Fibroblast of skin of back (primary cell): Measurements from ENCODE around the gene KRTAP5-3. TPM values are rescaled to one million over a fixed set of nuclear protein-coding genes. Genes with fewer than 3 reads are reported as not detected.
"Not testable (repeated sequence)": the region's sequence is repeated elsewhere in the genome, so short reads cannot be mapped to it uniquely, and the experiment has no call there.

Experiments
- DNase-seq: peaks from one replicate; pipeline ENCODE4 v3.0.0-alpha.2; 2013
- polyA plus RNA-seq, 2 experiments: library from polyadenylated mRNA; unstranded; fragments of 120-200 nt; gene quantifications; one replicate each; pipeline ENCODE4 v1.2.1, GENCODE V29; 2013; ENCODE audit not compliant: insufficient read length in 2 of 2

KRTAP5-3 gene
- polyA plus RNA-seq (2013, experiment 1 of 2; ENCODE audit: insufficient read length) = not detected
- polyA plus RNA-seq (2013, experiment 2 of 2; ENCODE audit: insufficient read length) = not detected

- no peak for DNase-seq
Observed at GRCh38 chr11:1608363-1608762, at the start of gene KRTAP5-3. KRTAP5-3 (minus strand) TSS chr11:1608463; CDS start chr11:1608385, 78 bp downstream.

GRCh38 chr11:1656670-1657069 is 48.4 kb upstream of the KRTAP5-3 start:
- DNase-seq = no peak

DNA sequence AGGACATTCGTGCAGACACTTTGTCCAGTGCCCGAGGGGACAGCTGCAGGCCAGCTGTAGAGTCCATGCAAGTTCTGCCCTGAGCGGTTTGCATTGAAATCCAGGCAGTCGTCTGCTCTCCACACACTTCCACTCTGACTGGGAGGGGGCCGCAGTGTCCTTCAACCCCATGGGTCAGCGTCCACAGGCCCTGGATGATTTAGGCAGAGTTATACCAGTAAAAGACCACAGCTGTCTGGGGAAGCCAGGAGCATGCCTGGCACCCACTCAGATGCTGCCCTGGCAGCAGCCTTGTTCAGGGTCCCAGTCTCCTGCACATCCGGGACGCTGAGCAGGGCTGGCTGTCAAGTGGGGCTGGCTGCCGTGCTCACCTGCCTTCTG is 47.8 kb upstream of the KRTAP5-3 start:
- no peak for DNase-seq

GRCh38 chr11:1655168-1656060 is 47.2 kb upstream of the KRTAP5-3 start:
- no peak for DNase-seq

DNA sequence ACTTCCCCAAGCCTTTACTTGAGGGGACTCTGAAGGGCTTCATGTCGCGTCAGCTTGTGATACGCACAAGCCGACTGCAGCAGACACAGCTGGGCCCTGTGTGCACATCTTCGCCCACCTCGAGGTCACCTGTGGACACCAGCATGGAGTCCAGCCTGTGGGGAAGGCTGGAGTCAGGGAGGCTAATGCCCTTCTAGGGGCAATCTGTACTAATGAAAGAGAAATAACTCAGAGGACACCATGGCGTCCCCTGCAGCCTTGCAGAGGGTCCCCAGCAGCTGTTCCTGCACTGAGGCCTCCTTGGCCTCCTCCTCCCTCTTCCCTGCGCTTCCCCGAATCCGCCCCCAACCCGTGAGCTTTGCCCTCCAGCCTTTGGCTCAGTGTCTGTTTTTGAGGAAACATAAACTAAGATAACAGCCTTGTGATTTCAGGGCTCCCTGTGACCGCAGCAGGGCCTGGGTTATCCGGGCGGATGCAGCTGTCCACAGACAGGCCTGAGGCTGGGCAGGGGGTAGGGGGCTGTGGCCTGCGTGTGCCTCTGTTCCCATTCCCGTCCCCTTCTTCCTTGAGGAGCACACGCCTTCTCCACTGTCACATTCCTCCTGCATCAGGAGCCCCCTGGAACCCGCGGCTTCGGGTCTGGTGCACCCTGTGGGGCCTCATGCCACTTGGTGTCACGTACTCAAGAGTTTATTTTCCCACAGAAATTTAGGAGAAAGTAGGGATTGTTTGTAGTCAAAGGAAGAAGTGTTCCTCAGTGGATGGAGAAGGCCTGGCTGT is 46.3 kb upstream of the KRTAP5-3 start:
- no peak for DNase-seq

DNA sequence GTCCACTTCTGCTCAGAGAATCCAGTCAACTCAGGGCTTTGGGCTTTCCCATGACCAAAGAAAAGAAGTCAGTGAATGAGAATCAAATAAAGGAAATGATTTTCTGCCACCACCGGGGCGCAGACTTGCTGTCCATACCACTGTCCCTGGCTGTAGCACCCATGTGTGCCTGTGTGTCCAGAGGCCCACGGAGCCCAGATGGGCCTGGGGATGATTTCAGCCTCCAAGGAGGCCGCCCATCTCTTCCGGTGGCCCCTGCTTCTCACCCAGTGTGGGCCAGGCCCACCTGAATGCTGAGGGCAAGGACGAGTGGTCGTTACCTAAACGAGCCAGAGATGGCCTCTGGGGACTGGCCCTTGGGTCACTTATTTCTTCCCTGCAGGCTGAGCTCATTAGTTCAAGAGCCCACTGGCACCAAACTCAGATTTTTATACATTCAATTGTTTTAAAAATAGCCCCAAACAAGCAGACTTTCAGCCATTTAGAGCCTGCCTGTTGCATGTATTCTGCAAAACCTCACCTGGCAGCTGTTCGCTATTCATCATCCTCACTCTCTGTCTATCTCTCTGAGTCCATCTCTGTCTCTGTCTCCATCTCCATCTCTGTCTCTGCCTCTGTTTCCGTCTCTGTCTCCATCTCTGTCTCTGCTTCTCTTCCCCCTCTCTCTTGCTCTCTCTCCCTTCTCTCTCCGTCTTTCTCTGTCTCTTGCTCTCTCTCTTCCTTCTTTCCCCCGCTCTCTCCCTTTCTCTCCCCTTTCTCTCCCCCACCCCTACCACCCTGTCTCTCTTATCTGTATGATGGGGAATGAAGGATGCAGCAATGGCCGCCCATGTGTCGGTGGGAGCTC is 45.5 kb upstream of the KRTAP5-3 start:
- no peak for DNase-seq

DNA sequence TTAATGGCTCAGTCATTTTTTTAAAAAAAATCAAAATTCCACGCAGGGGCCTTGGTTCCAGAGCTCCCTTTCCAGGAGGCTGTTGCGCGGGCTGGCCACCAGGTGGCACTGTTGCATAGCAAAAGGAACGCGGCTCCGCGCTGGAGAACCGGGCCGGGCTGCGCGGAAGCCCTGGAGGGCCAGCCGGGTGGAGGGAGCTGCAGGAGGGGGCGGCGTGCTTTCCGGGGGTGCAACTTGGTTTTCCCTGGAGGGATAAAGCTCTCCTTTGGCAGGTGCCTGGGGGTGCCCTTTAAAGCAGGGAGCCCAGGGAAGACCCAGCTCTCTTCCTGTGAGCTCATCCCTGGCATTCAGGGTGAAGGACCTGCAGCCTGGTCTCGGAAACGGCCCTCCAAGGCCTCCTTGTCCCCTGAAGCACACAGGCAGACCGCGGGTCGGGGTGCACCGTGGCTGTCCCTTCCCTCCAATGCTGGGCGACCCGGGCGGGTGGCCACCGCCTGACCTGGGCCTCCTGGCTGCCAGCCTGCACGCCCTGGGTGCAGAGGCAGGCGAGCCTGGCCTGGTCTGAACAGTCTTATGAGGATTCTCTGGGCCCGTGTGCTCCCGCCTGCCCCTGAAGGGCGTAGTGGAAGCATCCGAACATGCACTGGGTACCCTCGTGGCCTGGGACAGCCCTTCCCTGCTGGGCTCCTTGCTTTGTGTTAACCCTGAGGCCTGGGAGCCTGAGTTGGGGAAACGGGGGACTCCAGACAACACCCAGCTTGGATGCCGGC is 44.7 kb upstream of the KRTAP5-3 start:
- DNase-seq = peak; percentile 43

- no peak for DNase-seq
Observed at GRCh38 chr11:1652442-1652770, 44.1 kb upstream of the KRTAP5-3 start.

DNA sequence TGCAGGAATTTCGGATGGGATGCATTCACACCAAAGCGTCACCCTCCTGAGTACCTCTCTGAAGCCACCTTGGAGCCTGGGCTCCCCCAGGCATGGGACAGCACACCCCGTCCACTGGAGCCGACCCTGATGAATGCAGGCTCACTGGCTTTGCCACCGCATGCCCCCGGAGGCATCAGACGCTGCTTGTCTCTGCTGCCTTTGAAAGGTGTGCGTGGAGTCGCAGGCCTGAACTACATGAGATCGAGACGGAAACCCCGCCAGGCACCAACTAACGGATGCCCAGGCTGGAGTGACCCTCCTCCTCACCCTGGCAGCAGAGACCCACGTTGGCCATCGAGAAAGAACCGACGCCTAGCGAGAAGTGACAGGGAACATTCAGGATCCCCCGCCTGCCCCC is 43.8 kb upstream of the KRTAP5-3 start:
- DNase-seq = no peak

DNA sequence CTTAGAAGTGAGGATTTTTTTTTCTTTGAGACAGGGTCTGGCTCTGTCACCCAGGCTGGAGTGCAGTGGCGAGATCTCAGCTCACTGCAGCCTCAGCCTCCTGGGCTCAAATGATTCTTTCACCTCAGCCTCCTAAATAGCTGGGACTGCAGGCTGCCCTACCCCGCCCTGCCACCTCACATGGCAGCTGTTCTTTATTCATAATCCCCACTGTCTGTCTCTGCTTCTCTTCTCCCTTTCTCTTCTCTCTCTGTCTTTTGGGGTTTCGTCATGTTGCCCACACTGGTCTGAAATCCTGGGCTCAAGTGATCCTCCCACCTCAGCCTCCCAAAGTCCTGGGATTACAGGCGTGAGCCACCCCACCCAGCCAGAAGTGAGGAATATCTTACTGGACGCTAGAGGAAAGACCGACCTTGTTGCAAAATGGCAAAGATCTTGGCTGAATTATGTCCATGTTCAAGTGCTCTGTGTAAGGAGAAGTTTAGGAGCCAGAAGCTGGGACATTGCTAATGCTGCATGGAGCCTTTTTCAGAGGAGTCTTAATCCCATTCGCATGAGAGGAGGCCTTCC is 43.2 kb upstream of the KRTAP5-3 start:
- no peak for DNase-seq

GRCh38 chr11:1650918-1651262 is 42.6 kb upstream of the KRTAP5-3 start:
- no peak for DNase-seq

DNA sequence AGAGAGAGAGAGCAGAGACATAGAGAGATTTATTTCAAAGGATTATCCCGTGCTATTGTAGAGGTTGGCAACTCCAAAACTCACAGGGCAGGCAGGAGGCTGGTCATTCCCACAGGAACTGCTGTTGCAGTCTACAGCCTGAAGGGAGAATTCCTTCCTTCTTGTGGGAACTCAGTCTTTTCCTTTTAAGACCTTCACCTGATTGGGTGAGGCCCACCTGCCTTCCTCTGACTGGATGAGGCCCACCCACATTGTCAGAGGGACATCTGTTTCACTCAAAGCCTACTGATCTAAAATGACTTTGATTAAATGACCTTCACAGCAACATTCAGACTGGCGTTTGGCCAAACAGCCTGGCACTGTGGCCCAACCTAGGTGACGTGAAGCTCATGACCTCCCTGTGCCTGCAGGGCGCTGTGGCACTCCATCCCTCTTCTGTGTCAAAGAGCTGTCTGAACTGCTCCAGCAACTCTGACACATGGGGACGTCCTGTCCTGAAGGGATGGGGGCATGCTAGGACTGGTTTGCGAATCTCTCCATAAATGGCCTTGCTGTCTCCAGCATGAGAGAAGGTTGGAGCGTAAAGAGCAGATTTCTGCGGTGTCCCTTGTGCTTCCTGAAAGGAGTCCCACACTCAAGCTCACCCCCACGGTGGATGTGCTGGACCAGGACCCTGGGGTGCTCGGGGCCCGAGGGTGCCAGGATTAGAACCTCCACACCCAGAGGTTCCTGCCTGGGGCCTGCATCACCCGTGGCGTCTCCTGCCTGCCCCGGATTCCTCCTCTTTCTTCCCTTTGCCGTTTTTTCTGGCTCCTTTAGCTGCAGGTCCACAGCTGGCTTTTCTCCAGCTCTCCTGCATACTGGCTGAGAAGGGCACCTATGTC is 42.0 kb upstream of the KRTAP5-3 start:
- DNase-seq = no peak

GRCh38 chr11:1648653-1649420 is 40.6 kb upstream of the KRTAP5-3 start:
- DNase-seq = no peak

- no peak for DNase-seq
Observed at GRCh38 chr11:1647901-1648652, 39.8 kb upstream of the KRTAP5-3 start.

DNA sequence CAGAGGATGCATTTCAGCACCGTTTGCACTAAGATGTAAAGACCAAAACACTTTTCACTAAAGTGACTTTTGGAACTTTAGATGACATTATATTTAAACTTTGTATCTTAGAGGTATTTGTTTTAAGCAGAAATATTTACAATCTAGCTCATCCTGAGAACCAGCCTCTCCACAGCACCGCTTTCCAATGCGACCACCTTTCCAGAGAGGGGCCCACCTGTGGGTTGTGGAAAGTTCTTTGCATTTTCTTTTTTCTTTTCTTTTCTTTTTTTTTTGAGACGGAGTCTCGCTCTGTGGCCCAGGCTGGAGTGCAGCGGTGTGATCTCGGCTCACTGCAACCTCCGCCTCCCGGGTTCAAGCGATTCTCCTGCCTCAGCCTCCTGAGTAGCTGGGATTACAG is 38.3 kb upstream of the KRTAP5-3 start:
- DNase-seq = not testable (repeated sequence)

- DNase-seq = no peak
Observed at GRCh38 chr11:1645357-1645821, 37.1 kb upstream of the KRTAP5-3 start.

- no peak for DNase-seq
Observed at GRCh38 chr11:1644601-1645356, 36.5 kb upstream of the KRTAP5-3 start.

GRCh38 chr11:1643146-1643690 is 35.0 kb upstream of the KRTAP5-3 start:
- no peak for DNase-seq
